Omental fat pad (tissue), 4 donors: ENCODE data around the gene ADGRL4. TPM values are rescaled to one million over a fixed set of nuclear protein-coding genes. Genes with fewer than 3 reads are reported as not detected.

Source experiments
- ATAC-seq: fragments of 150-250 bp; one replicate; pipeline ENCODE4 v1.9.1; 2016; ENCODE audit warnings: mild to moderate bottlenecking, moderate library complexity; ENCODE audit not compliant: low FRiP score
- DNase-seq: peaks from one replicate; pipeline ENCODE4 v3.0.0-alpha.2; 2019; ENCODE audit warnings: low spot score
- CTCF ChIP-seq, 3 donors: fragments of 450-650 bp; IDR thresholded peaks; one replicate each; pipeline ENCODE4 v1.5.1; 2016 to 2017; ENCODE audit warnings: antibody characterized with exemption in 3 of 3, mild to moderate bottlenecking in 3 of 3, moderate library complexity in 2 of 3
- total RNA-seq, 4 donors: library from RNA; depleted of rRNA; stranded (reverse); fragments of >200 nt; gene quantifications; one replicate each; pipeline ENCODE4 v1.1.0, GENCODE V29; 2016

ADGRL4 gene
- total RNA-seq, 4 donors from 2014 or later = 26.5 to 282 (median 103) TPM

- TF ChIP-seq CTCF (IDR thresholded peaks at IDR 0.05) = no peak
- DNase-seq (no peak), ATAC-seq (no peak)
Observed at GRCh38 chr1:78919150-78919549, 87.4 kb downstream of the ADGRL4 start.

GRCh38 chr1:78918157-78918556 is 88.4 kb downstream of the ADGRL4 start:
- DNase-seq (no peak), ATAC-seq (no peak)
- no peak for TF ChIP-seq CTCF (IDR thresholded peaks at IDR 0.05)

- no peak for ATAC-seq
Observed at GRCh38 chr1:78916986-78917385, 89.5 kb downstream of the ADGRL4 start.

GRCh38 chr1:78913950-78914349 is 92.6 kb downstream of the ADGRL4 start:
- ATAC-seq = no peak
- no peak for TF ChIP-seq CTCF (IDR thresholded peaks at IDR 0.05)
- DNase-seq = no peak

More at GRCh38 chr1:78916986-78917385, 89.5 kb downstream of the ADGRL4 start:
- no peak for TF ChIP-seq CTCF (IDR thresholded peaks at IDR 0.05)
- DNase-seq = no peak

GRCh38 chr1:78911956-78912880 is 94.3 kb downstream of the ADGRL4 start:
- no peak for TF ChIP-seq CTCF (IDR thresholded peaks at IDR 0.05)
- ATAC-seq (no peak), DNase-seq (no peak)

GRCh38 chr1:78902641-78903040 is 103.9 kb downstream of the ADGRL4 start:
- TF ChIP-seq CTCF (IDR thresholded peaks at IDR 0.05) = no peak
- no peak for DNase-seq
- ATAC-seq = no peak

GRCh38 chr1:78894811-78895210 is 111.7 kb downstream of the ADGRL4 start:
- no peak for TF ChIP-seq CTCF (IDR thresholded peaks at IDR 0.05)
- DNase-seq (no peak), ATAC-seq (no peak)
